ENCODE measurements around the gene NEDD9.

DNA sequence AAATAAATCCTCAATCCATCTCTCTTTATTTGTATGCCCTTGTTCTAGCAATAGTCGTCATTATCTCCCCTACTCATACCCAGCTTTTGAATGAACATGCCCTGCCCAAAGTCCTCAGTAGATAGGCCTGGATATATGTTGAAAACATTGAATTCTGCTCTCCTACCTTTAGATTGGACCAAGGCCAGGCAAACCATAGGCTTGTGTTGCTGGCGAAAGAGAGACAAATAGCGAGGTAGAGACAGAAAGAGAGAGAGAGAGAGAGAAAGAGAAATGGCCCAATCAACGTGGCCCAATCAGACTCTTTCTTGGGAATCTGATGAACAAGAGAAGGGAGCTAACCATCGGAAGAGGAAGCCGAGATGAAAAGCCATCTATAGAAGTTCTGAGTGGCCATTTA, 45.2 kb downstream of the NEDD9 start:
- TF ChIP-seq SMAD1 (CRISPR knock-in tag; IDR thresholded peaks at IDR 0.05; ENCODE audit: borderline replicate concordance, low read depth) (no peak), ZFP36 (IDR thresholded peaks at IDR 0.05; ENCODE audit: borderline replicate concordance, low read depth, low read length, partially characterized antibody) (no peak), ZSCAN29 (CRISPR knock-in tag; conservative IDR thresholded peaks at IDR 0.05) (no peak), MXD4 (CRISPR knock-in tag; IDR thresholded peaks at IDR 0.05) (no peak), PBX3 (CRISPR knock-in tag; IDR thresholded peaks at IDR 0.05; ENCODE audit: borderline replicate concordance) (no peak), MXI1 (IDR thresholded peaks at IDR 0.05; ENCODE audit: borderline replicate concordance, low read depth, low read length) (no peak), ZBTB21 (CRISPR knock-in tag; IDR thresholded peaks at IDR 0.05) (no peak), SP2 (CRISPR knock-in tag; IDR thresholded peaks at IDR 0.05) (no peak)

Data from HepG2 (cell line).